LNCaP clone FGC (cell line): ENCODE results near the gene KLK13.

Experiments used
- DNase-seq: peaks from one replicate; pipeline ENCODE4 v3.0.0-alpha.2; 2011; ENCODE audit warnings: low read depth
- H3K4me3 ChIP-seq: 2 replicates; pipeline ENCODE4 v1.5.1; 2011; ENCODE audit warnings: mild to moderate bottlenecking, low read depth, low read length, control low read depth
- TF ChIP-seq, protein P1 (sequence below): IDR thresholded peaks from 2 replicates; pipeline ENCODE4 v1.5.1; 2012; ENCODE audit warnings: mild to moderate bottlenecking; ENCODE audit not compliant: control insufficient read depth, insufficient read depth; ENCODE audit errors: extremely low read depth

The KLK13 gene

DNA sequence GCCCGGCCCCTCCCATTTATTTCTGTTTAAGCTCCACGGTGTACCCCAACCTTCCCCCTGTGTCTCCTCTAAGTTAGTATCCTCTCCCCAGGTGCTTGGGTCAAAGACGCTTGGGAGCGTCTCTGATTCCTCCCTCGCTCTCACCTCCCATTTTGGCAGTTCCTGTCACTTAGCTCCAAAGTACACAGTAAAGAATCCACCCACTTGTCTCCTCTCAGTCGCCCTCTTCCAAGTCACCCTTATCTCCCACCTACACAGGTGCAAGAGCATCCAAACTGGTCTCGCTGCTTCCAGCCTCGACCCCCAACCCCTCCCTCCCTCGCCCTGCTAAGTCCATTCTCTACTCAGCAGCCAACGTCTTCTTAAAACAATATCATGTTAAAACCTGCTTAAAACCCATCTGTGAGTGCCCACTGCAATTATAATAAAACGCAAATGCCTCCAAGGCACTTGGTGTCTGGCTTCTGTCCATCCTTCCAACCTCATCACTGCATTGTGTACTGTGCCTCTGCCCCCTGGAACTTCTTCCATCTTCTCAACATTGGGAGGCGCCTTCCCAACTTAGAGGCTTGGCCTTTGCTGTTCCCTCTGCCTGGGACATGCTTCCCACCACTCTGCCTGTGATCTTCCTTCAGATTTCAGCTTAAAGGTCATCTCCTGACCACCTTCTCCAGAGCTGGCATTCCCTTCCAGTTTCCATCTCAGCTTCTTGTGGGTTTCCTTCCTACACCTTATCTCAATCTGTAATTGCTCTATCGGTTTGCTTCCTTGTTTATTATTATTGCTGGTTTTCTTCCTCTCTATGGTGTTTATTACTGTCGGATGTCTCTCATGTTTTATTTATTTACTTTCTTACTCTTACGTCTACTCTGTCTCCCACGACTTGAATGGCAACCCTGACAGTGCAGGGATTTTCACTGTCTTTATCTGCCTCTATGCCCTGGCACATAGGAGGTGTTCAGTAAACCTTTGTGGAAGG is 27.3 kb upstream of the KLK13 start:
- TF ChIP-seq, protein P1, sequence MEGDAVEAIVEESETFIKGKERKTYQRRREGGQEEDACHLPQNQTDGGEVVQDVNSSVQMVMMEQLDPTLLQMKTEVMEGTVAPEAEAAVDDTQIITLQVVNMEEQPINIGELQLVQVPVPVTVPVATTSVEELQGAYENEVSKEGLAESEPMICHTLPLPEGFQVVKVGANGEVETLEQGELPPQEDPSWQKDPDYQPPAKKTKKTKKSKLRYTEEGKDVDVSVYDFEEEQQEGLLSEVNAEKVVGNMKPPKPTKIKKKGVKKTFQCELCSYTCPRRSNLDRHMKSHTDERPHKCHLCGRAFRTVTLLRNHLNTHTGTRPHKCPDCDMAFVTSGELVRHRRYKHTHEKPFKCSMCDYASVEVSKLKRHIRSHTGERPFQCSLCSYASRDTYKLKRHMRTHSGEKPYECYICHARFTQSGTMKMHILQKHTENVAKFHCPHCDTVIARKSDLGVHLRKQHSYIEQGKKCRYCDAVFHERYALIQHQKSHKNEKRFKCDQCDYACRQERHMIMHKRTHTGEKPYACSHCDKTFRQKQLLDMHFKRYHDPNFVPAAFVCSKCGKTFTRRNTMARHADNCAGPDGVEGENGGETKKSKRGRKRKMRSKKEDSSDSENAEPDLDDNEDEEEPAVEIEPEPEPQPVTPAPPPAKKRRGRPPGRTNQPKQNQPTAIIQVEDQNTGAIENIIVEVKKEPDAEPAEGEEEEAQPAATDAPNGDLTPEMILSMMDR: no peak
- no peak overlapping the region for H3K4me3 ChIP-seq
- DNase-seq: no peak

GRCh38 chr19:51091126-51091525 is 26.2 kb upstream of the KLK13 start:
- TF ChIP-seq, protein P1: no peak
- DNase-seq: no peak
- H3K4me3 ChIP-seq: no peak overlapping the region

- TF ChIP-seq, protein P1: no peak
- no peak overlapping the region for H3K4me3 ChIP-seq
- DNase-seq: no peak
Observed at GRCh38 chr19:51090471-51090870, 25.6 kb upstream of the KLK13 start.

DNA sequence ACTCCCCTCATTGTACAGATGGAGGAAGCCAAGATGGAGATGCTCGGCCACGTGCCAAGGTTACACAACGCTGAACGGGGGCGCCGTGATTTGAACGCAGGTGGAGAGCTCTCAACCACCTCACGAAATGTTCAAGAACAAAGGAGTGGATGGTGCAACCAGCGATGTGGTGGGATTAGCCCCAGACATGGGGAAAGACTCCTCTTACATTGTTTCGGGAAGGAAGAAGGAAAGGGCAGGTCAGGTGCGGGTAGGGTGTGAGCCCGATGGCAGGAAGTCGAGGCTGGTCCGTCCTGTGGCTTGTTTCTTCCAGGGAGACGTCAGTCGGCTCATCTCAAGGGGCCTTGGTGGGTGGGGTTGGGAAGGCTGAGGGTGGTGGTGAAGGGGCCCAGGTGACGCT is 24.9 kb upstream of the KLK13 start:
- TF ChIP-seq, protein P1: no peak
- H3K4me3 ChIP-seq: no peak overlapping the region
- DNase-seq: no peak

GRCh38 chr19:51086153-51086850 is 21.4 kb upstream of the KLK13 start:
- TF ChIP-seq, protein P1: no peak
- H3K4me3 ChIP-seq: no peak overlapping the region
- DNase-seq: no peak

GRCh38 chr19:51084505-51084904 is 19.6 kb upstream of the KLK13 start:
- no peak for DNase-seq
- no peak overlapping the region for H3K4me3 ChIP-seq
- TF ChIP-seq, protein P1: no peak
